Kidney (tissue), 14 donors: Measurements from ENCODE around the gene EMP1. TPM values are rescaled to one million over a fixed set of nuclear protein-coding genes. Genes with fewer than 3 reads are reported as not detected.

Source experiments
- DNase-seq, 5 donors: peaks; one replicate each; pipeline ENCODE4 v3.0.0-alpha.2; 2013 to 2020
- FAIRE-seq: peaks from 2 replicates; lab custom pipeline; 2012; peaks lifted over from hg19 to GRCh38; lab: Jason Lieb, UNC
- H3K27ac ChIP-seq, 2 donors: one replicate each; pipeline ENCODE4 v1.7.0; 2013; ENCODE audit warnings: low read depth in 2 of 2, low read length in 2 of 2, inconsistent platforms in 1 of 2
- H3K27me3 ChIP-seq: one replicate; pipeline ENCODE4 v1.7.1; 2013; ENCODE audit warnings: low read length, inconsistent platforms; ENCODE audit not compliant: control insufficient read depth, insufficient read depth
- H3K36me3 ChIP-seq, 3 donors: one replicate each; pipeline versions ENCODE4 v1.7.0 to v1.7.1; 2013; ENCODE audit warnings: low read length in 3 of 3, control low read depth in 1 of 3, inconsistent platforms in 1 of 3; ENCODE audit not compliant: insufficient read depth in 3 of 3, control insufficient read depth in 2 of 3
- H3K4me1 ChIP-seq, 3 donors: one replicate each; pipeline versions ENCODE4 v1.7.0 to v1.7.1; 2013; ENCODE audit warnings: low read length in 3 of 3, inconsistent platforms in 1 of 3, low read depth in 1 of 3; ENCODE audit not compliant: control insufficient read depth in 2 of 3, insufficient read depth in 2 of 3
- H3K4me3 ChIP-seq, 3 donors: one replicate each; pipeline versions ENCODE4 v1.7.0 to v1.8.1; 2013; ENCODE audit warnings: low read length in 3 of 3, control low read depth in 1 of 3, inconsistent platforms in 1 of 3
- H3K9ac ChIP-seq, 3 donors: one replicate each; pipeline versions ENCODE4 v1.7.0 to v1.7.1; 2013; ENCODE audit warnings: low read length in 3 of 3, control low read depth in 1 of 3, inconsistent platforms in 1 of 3
- H3K9me3 ChIP-seq, 3 donors: one replicate each; pipeline versions ENCODE4 v1.7.0 to v1.7.1; 2013; ENCODE audit warnings: low read length in 3 of 3, control low read depth in 1 of 3, inconsistent platforms in 1 of 3; ENCODE audit not compliant: control insufficient read depth in 2 of 3, insufficient read depth in 1 of 3
- CTCF ChIP-seq: IDR thresholded peaks from 3 replicates; pipeline ENCODE4 v1.5.1; 2012; ENCODE audit warnings: mild to moderate bottlenecking, moderate library complexity, borderline replicate concordance; ENCODE audit not compliant: insufficient read depth; ENCODE audit errors: extremely low read depth
- intact Hi-C: fragments of 100-400 bp; cut with DNase I; formaldehyde crosslinking; loops from one replicate; pipeline ENCODE4 v1.11.1; 2022
- polyA plus RNA-seq: library from polyadenylated mRNA; stranded (reverse); fragments of 350-450 nt; fragmentation: Illumina TruSeq; extraction: RNeasy Lipid Tissue Mini Kit (QIAGEN cat#74804); gene quantifications from one replicate; pipeline ENCODE4 v1.2.3, GENCODE V29; 2014; ENCODE audit warnings: low read depth, low replicate concordance; ENCODE audit not compliant: insufficient read depth
- total RNA-seq: library from RNA; stranded (reverse); fragmentation: NEBNext Ultra II Directional; extraction: Animal tissue kit (Norgen Biotek cat#: 25700); gene quantifications from one replicate; pipeline ENCODE4 v1.2.1, GENCODE V29; 2021
- donor health status: control.
- donor health status: control.
- donor health status: control.
- donor health status: control.
- donor health status: control.
- donor health status: DM: yes; HTN: yes; CAD: no.
- donor health status: Normal renal cell carcinoma (clear cell type).

The EMP1 gene
- total and polyA plus RNA-seq, 2 donors from 2014 or later: 45.1 to 431 TPM

- Histone ChIP-seq H3K9ac (no peak overlapping the region), H3K27me3 (no peaks in the 10 kb centered on the region), H3K9me3 (no peaks in the 10 kb centered on the region), H3K36me3 (no peaks in the 10 kb centered on the region), H3K4me3 (no peak overlapping the region), H3K4me1 (peaks cover 0 to 6% (median 2%) of the 10 kb centered on the region in 3 donors), H3K27ac (no peak overlapping the region)
- intact Hi-C loops: no loop called here
- FAIRE-seq (no peak), DNase-seq (peak in 2 of 5 donors; percentile 30 to 47)
- TF ChIP-seq CTCF: no peak
Measured at GRCh38 chr12:13253966-13254760, 57.6 kb downstream of the EMP1 start.

- FAIRE-seq (peak; percentile 87), DNase-seq (peak; percentile 96 to 98 (median 97))
- no peaks in the 10 kb centered on the region for H3K36me3 ChIP-seq
- peaks cover 0 to 6% (median 2%) of the 10 kb centered on the region in 3 donors for H3K4me1 ChIP-seq
- intact Hi-C loops: no loop called here
- H3K9ac ChIP-seq: peak overlapping the region in 2 of 3 donors; percentile 13 to 50
- TF ChIP-seq CTCF: peak; percentile 97
- no peaks in the 10 kb centered on the region for H3K27me3 ChIP-seq
- H3K9me3 ChIP-seq: no peaks in the 10 kb centered on the region
- H3K4me3 ChIP-seq: peak overlapping the region; percentile 53 to 70 (median 59)
- no peak overlapping the region for H3K27ac ChIP-seq
Measured at GRCh38 chr12:13255792-13256691, 59.5 kb downstream of the EMP1 start.

GRCh38 chr12:13256692-13257045, 60.1 kb downstream of the EMP1 start:
- Histone ChIP-seq H3K27me3 (no peaks in the 10 kb centered on the region), H3K4me1 (peaks cover 0 to 6% (median 2%) of the 10 kb centered on the region in 3 donors), H3K36me3 (no peaks in the 10 kb centered on the region), H3K27ac (no peak overlapping the region), H3K4me3 (no peak overlapping the region), H3K9me3 (no peaks in the 10 kb centered on the region), H3K9ac (no peak overlapping the region)
- FAIRE-seq: no peak
- no peak for TF ChIP-seq CTCF
- intact Hi-C loops: no loop called here
- DNase-seq: no peak
